Measurements from ENCODE around the gene C1QA.

The C1QA gene

DNA sequence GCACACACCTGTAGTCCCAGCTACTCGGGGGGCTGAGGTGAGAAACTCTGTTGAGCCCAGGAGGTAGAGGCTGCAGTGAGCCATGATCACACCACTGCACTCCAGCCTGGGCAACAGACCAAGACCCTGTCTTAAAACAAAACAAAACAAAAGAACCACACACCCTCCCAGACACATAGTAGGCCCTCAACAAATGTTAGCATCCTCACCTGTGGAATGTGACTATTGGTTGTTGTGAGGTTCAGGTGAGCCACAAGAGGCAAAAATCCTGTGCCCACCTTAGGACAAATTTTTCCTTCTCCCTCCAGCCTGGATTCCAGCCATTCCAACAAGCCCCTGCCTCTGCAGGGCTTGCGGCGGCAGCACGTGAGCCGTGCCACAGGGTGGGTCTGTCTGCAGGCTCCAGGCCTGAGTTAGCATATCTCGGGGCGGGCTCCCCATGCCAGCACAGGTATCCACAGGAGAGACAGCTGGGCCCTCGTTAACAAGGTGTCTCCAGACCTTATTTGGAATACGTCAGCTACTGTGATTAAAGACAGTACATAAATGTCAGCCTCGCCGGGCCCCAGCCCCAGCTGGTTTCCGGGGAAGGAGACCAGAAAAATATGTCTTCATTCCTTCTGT lies 34.0 kb downstream of the C1QA start:
- H3K9me2 ChIP-seq (ENCODE audit: low read depth, low read length): no peaks in the 10 kb centered on the region
- no peaks in the 10 kb centered on the region for H3K36me3 ChIP-seq (ENCODE audit: insufficient read depth, low read length)
- H4K20me1 ChIP-seq (ENCODE audit: insufficient read depth, low read length): no peaks in the 10 kb centered on the region
- H3F3A ChIP-seq (ENCODE audit: insufficient read depth, low read length): no peaks in the 10 kb centered on the region
- no peak overlapping the region for H3K4me3 ChIP-seq (ENCODE audit: low read depth, low read length, poor library complexity, severe bottlenecking)
- no peak overlapping the region for H3K9ac ChIP-seq (ENCODE audit: low read length)
- H3K79me2 ChIP-seq (ENCODE audit: insufficient read depth, low read length): no peaks in the 10 kb centered on the region
- no peaks in the 10 kb centered on the region for H3K9me3 ChIP-seq (ENCODE audit: low read length)
- no peak overlapping the region for H3K27ac ChIP-seq (ENCODE audit: low read depth, low read length, poor library complexity, severe bottlenecking)
- no peaks in the 10 kb centered on the region; the same call in 1 of the 2 replicates for H3K27me3 ChIP-seq (ENCODE audit: insufficient read depth, low read length)
- no peaks in the 10 kb centered on the region for H3K4me1 ChIP-seq (ENCODE audit: insufficient read depth, low read length, severe bottlenecking)
- H2AFZ ChIP-seq (ENCODE audit: low read length): no peak overlapping the region
- no peak for TF ChIP-seq EZH2 (IDR thresholded peaks at IDR 0.05; ENCODE audit: borderline replicate concordance, low read length)
- TF ChIP-seq CTCF (IDR thresholded peaks at IDR 0.05; ENCODE audit: low read length): no peak
- H3K4me2 ChIP-seq (ENCODE audit: low read length): no peak overlapping the region

GRCh38 chr1:22671999-22672398 lies 35.6 kb downstream of the C1QA start:
- H3K9me3 ChIP-seq (ENCODE audit: low read length): no peaks in the 10 kb centered on the region
- H3K27me3 ChIP-seq (ENCODE audit: insufficient read depth, low read length): no peaks in the 10 kb centered on the region
- no peaks in the 10 kb centered on the region for H3K79me2 ChIP-seq (ENCODE audit: insufficient read depth, low read length)
- H3K9me2 ChIP-seq (ENCODE audit: low read depth, low read length): no peaks in the 10 kb centered on the region
- H2AFZ ChIP-seq (ENCODE audit: low read length): no peak overlapping the region
- no peaks in the 10 kb centered on the region for H3F3A ChIP-seq (ENCODE audit: insufficient read depth, low read length)
- no peaks in the 10 kb centered on the region for H4K20me1 ChIP-seq (ENCODE audit: insufficient read depth, low read length)
- no peaks in the 10 kb centered on the region for H3K36me3 ChIP-seq (ENCODE audit: insufficient read depth, low read length)
- TF ChIP-seq CTCF (IDR thresholded peaks at IDR 0.05; ENCODE audit: low read length): no peak
- no peak for TF ChIP-seq EZH2 (IDR thresholded peaks at IDR 0.05; ENCODE audit: borderline replicate concordance, low read length)
- H3K4me2 ChIP-seq (ENCODE audit: low read length): no peak overlapping the region
- no peaks in the 10 kb centered on the region for H3K4me1 ChIP-seq (ENCODE audit: insufficient read depth, low read length, severe bottlenecking)
- H3K27ac ChIP-seq (ENCODE audit: low read depth, low read length, poor library complexity, severe bottlenecking): no peak overlapping the region
- no peak overlapping the region for H3K9ac ChIP-seq (ENCODE audit: low read length)
- H3K4me3 ChIP-seq (ENCODE audit: low read depth, low read length, poor library complexity, severe bottlenecking): no peak overlapping the region

GRCh38 chr1:22673486-22674409 lies 37.3 kb downstream of the C1QA start:
- TF ChIP-seq CTCF (IDR thresholded peaks at IDR 0.05; ENCODE audit: low read length) (peak; percentile 49), EZH2 (IDR thresholded peaks at IDR 0.05; ENCODE audit: borderline replicate concordance, low read length) (no peak)
- no peak overlapping the region for H2AFZ ChIP-seq (ENCODE audit: low read length)
- no peak overlapping the region for H3K4me3 ChIP-seq (ENCODE audit: low read depth, low read length, poor library complexity, severe bottlenecking)
- H3K4me1 ChIP-seq (ENCODE audit: insufficient read depth, low read length, severe bottlenecking): no peaks in the 10 kb centered on the region
- no peak overlapping the region for H3K9ac ChIP-seq (ENCODE audit: low read length)
- no peaks in the 10 kb centered on the region for H4K20me1 ChIP-seq (ENCODE audit: insufficient read depth, low read length)
- no peaks in the 10 kb centered on the region for H3K79me2 ChIP-seq (ENCODE audit: insufficient read depth, low read length)
- H3K9me3 ChIP-seq (ENCODE audit: low read length): no peaks in the 10 kb centered on the region
- H3K4me2 ChIP-seq (ENCODE audit: low read length): no peak overlapping the region
- no peaks in the 10 kb centered on the region for H3F3A ChIP-seq (ENCODE audit: insufficient read depth, low read length)
- no peaks in the 10 kb centered on the region for H3K9me2 ChIP-seq (ENCODE audit: low read depth, low read length)
- H3K36me3 ChIP-seq (ENCODE audit: insufficient read depth, low read length): no peaks in the 10 kb centered on the region
- H3K27ac ChIP-seq (ENCODE audit: low read depth, low read length, poor library complexity, severe bottlenecking): no peak overlapping the region
- H3K27me3 ChIP-seq (ENCODE audit: insufficient read depth, low read length): no peaks in the 10 kb centered on the region
